ENCODE results near the gene FAM151B. TPM values are rescaled to one million over a fixed set of nuclear protein-coding genes. Genes with fewer than 3 reads are reported as not detected.
"Not testable (repeated sequence)": the region's sequence is repeated elsewhere in the genome, so short reads cannot be mapped to it uniquely, and the experiment has no call there.

Gene FAM151B
- polyA plus RNA-seq, 1 experiment = 2.6 TPM

DNA sequence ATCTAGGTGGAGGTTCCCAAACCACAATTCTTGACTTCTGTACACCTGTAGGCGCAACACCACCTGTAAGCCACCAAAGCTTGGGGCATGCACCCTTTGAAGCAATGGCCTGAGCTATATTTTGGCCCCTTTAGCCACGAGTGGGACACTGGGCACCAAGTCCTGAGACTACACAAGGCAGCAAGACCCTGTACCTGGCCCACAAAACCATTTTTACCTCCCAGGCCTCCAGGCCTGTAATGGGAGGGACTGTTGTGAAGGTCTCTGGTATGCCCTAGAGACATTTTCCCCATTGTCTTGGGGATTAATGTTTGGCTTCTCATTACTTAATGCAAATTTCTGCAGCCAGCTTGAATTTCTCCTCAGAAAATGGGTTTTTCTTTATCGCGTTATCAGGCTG, 24.6 kb upstream of the FAM151B start:
- DNase-seq (ENCODE audit: low read depth) = no peak
- Histone ChIP-seq H3K27me3 (ENCODE audit: control insufficient read depth, insufficient read depth, low read length) (no peaks in the 10 kb centered on the region), H3K4me3 (ENCODE audit: low read depth, low read length) (no peak overlapping the region), H3K36me3 (ENCODE audit: control insufficient read depth, insufficient read depth, low read length) (peaks cover 2% of the 10 kb centered on the region; the same call in 1 of the 2 replicates)
- ChIA-PET CTCF (no interaction called here), POLR2A (no interaction called here)
- TF ChIP-seq, protein P1, sequence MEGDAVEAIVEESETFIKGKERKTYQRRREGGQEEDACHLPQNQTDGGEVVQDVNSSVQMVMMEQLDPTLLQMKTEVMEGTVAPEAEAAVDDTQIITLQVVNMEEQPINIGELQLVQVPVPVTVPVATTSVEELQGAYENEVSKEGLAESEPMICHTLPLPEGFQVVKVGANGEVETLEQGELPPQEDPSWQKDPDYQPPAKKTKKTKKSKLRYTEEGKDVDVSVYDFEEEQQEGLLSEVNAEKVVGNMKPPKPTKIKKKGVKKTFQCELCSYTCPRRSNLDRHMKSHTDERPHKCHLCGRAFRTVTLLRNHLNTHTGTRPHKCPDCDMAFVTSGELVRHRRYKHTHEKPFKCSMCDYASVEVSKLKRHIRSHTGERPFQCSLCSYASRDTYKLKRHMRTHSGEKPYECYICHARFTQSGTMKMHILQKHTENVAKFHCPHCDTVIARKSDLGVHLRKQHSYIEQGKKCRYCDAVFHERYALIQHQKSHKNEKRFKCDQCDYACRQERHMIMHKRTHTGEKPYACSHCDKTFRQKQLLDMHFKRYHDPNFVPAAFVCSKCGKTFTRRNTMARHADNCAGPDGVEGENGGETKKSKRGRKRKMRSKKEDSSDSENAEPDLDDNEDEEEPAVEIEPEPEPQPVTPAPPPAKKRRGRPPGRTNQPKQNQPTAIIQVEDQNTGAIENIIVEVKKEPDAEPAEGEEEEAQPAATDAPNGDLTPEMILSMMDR (IDR thresholded peaks at IDR 0.05; ENCODE audit: insufficient read depth, low read depth, low read length) = no peak

- TF ChIP-seq, protein P1 (IDR thresholded peaks at IDR 0.05; ENCODE audit: insufficient read depth, low read depth, low read length) = no peak
- Histone ChIP-seq H3K4me3 (ENCODE audit: low read depth, low read length) (no peak overlapping the region), H3K27me3 (ENCODE audit: control insufficient read depth, insufficient read depth, low read length) (no peaks in the 10 kb centered on the region), H3K36me3 (ENCODE audit: control insufficient read depth, insufficient read depth, low read length) (peaks cover 4% of the 10 kb centered on the region; the same call in 1 of the 2 replicates)
- CTCF ChIA-PET = interaction anchor here (0.7 to 2.3 kb wide), 3 partner anchors 9 to 22 kb away, joined by 3 to 19 read pairs (median 3); no protein-coding TSS in a partner anchor
- POLR2A ChIA-PET = no interaction called here
- no peak for DNase-seq (ENCODE audit: low read depth)
These were observed 21.0 kb upstream of the FAM151B start for GRCh38 chr5:80466669-80467485.

- CTCF ChIA-PET = interaction anchor here (2.3 kb wide), 1 partner anchor 13 kb away, joined by 19 read pairs; no protein-coding TSS in a partner anchor
- TF ChIP-seq, protein P1 (IDR thresholded peaks at IDR 0.05; ENCODE audit: insufficient read depth, low read depth, low read length) = no peak
- POLR2A ChIA-PET = no interaction called here
- DNase-seq (ENCODE audit: low read depth) = no peak
- Histone ChIP-seq H3K36me3 (ENCODE audit: control insufficient read depth, insufficient read depth, low read length) (0 out of 2 replicates have a peak, but pooled peaks cover 4% of the 10 kb centered on the region), H3K27me3 (ENCODE audit: control insufficient read depth, insufficient read depth, low read length) (no peaks in the 10 kb centered on the region), H3K4me3 (ENCODE audit: low read depth, low read length) (no peak overlapping the region)
These were observed 19.8 kb upstream of the FAM151B start for GRCh38 chr5:80468131-80468530.

DNA sequence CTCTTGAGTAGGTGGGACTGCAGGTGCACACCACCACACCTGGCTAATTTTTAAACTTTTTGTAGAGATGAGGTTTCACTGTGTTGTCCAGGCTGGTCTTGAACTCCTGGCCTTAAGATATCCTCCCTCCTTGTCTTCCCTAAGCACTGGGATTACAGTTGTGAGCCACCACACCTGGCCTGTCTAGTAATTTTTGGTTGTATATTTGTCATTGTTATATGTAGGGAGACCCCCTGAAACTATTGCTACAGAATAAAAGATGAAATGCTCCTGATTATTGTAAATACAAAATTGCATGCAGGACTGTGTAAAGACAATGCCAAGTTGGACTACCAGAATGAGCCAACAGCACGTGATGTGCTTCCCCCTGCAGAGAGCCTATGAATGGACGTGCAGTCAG, 17.3 kb upstream of the FAM151B start:
- H3K36me3 ChIP-seq (ENCODE audit: control insufficient read depth, insufficient read depth, low read length); H3K4me3 ChIP-seq (ENCODE audit: low read depth, low read length); POLR2A ChIA-PET; H3K27me3 ChIP-seq (ENCODE audit: control insufficient read depth, insufficient read depth, low read length); DNase-seq (ENCODE audit: low read depth): not testable (repeated sequence)
- CTCF ChIA-PET = interaction anchor here (1.1 kb wide), 1 partner anchor 11 kb away, joined by 5 read pairs; no protein-coding TSS in a partner anchor

DNA sequence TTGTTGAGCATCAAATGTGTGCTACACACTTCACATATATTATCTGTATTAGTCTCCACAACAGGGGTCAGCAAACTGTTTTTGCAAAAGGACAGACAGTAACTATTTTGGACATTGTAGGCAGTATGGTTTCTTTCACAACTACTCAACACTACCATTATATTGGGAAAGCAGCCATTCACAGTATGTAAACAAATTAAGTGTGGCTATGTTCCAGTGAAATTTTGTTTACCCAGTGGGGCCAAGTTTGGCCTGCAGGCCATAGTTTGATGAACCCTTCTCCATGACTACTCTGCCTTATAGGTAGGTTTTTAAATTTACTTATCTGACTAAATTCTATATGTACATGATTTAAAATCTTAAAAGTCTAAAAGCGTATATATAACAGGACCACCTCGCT, 13.0 kb upstream of the FAM151B start:
- H3K27me3 ChIP-seq (ENCODE audit: control insufficient read depth, insufficient read depth, low read length) = no peaks in the 10 kb centered on the region
- POLR2A ChIA-PET = no interaction called here
- H3K4me3 ChIP-seq (ENCODE audit: low read depth, low read length) = no peak overlapping the region
- 0 out of 2 replicates have a peak, but pooled peaks cover 2% of the 10 kb centered on the region for H3K36me3 ChIP-seq (ENCODE audit: control insufficient read depth, insufficient read depth, low read length)
- CTCF ChIA-PET = no interaction called here
- no peak for DNase-seq (ENCODE audit: low read depth)
- TF ChIP-seq, protein P1 (IDR thresholded peaks at IDR 0.05; ENCODE audit: insufficient read depth, low read depth, low read length) = no peak

Measured in BJ (cell line).